GM12892 (cell line): ENCODE measurements around the gene PRR33.

Experiments
- POLR2A ChIP-seq: IDR thresholded peaks from 2 replicates; pipeline ENCODE4 v1.6.1; 2011; ENCODE audit warnings: low read depth, low read length, control low read depth
- POLR2AphosphoS5 ChIP-seq: IDR thresholded peaks from 2 replicates; pipeline ENCODE4 v1.6.1; 2011; ENCODE audit warnings: low read depth, low read length, control low read depth

GRCh38 chr11:1868636-1869291 is 22.9 kb downstream of the PRR33 start:
- no peak; the same call in 1 of the 2 replicates for TF ChIP-seq POLR2AphosphoS5
- TF ChIP-seq POLR2A: 0 out of 2 replicates have a peak, but pooled peaks have one; percentile 22
